Activated B cell treated with CpG ODN at 0.5 μM for 24 hours (primary cell): ENCODE measurements around the gene MYO5B. TPM values are rescaled to one million over a fixed set of nuclear protein-coding genes. Genes with fewer than 3 reads are reported as not detected.

ENCODE experiments used
- ATAC-seq: fragments of 200-7000 bp; cut with Tn5 transposase; one replicate; pipeline ENCODE4 v1.10.0; 2021; ENCODE audit warnings: low read depth, mild to moderate bottlenecking, moderate library complexity
- CTCF ChIA-PET: fragments of 350-600 bp; sonication (Branson Sonifier 250); formaldehyde crosslinking; loops from one replicate; lab custom pipeline; 2021; ENCODE audit warnings: antibody characterized with exemption; lab: Charles Lee
- POLR2A ChIA-PET: fragments of 350-600 bp; sonication (Branson Sonifier 250); formaldehyde crosslinking; loops from one replicate; lab custom pipeline; 2021; ENCODE audit warnings: antibody characterized with exemption; lab: Charles Lee
- DNase-seq: peaks from one replicate; pipeline ENCODE4 v3.0.0; 2022
- H3K27ac Mint-ChIP-seq: one replicate; pipeline ENCODE4 v1.8.0; 2020; ENCODE audit warnings: mixed read lengths
- H3K27me3 Mint-ChIP-seq: one replicate; pipeline ENCODE4 v1.8.0; 2021; ENCODE audit warnings: mixed read lengths
- H3K36me3 Mint-ChIP-seq: one replicate; pipeline ENCODE4 v1.8.0; 2021; ENCODE audit warnings: low read depth, mixed read lengths
- H3K4me1 Mint-ChIP-seq: one replicate; pipeline ENCODE4 v1.8.0; 2021; ENCODE audit warnings: mixed read lengths
- H3K4me3 Mint-ChIP-seq: one replicate; pipeline ENCODE4 v1.8.0; 2020; ENCODE audit warnings: mild to moderate bottlenecking, mixed read lengths
- H3K9me3 Mint-ChIP-seq: one replicate; pipeline ENCODE4 v1.8.0; 2020; ENCODE audit warnings: mixed read lengths
- CTCF ChIP-seq: fragments of 200-600 bp; IDR thresholded peaks from one replicate; pipeline ENCODE4 v1.8.0; 2022; ENCODE audit warnings: antibody characterized with exemption, mild to moderate bottlenecking
- intact Hi-C: fragments of 100-400 bp; cut with micrococcal nuclease; formaldehyde crosslinking; loops from one replicate; pipeline ENCODE4 v1.15.1; 2024
- total RNA-seq: library from RNA; stranded (reverse); gene quantifications from 2 replicates; pipeline ENCODE4 v1.2.3, GENCODE V29; 2022

The MYO5B gene
- total RNA-seq, 1 donor from 2014 or later = 0.49 TPM

GRCh38 chr18:49847524-49847923 lies 347.4 kb downstream of the MYO5B start:
- Mint-ChIP-seq H3K27ac (no peak overlapping the region), H3K4me3 (no peak overlapping the region), H3K27me3 (peaks cover 13% of the 10 kb centered on the region), H3K9me3 (no peaks in the 10 kb centered on the region), H3K36me3 (no peaks in the 10 kb centered on the region), H3K4me1 (no peaks in the 10 kb centered on the region)
- intact Hi-C loops = no loop called here
- CTCF ChIA-PET = no interaction called here
- POLR2A ChIA-PET = no interaction called here
- ATAC-seq (no peak), DNase-seq (no peak)
- TF ChIP-seq CTCF = no peak

GRCh38 chr18:49846718-49847470 lies 348.1 kb downstream of the MYO5B start:
- ChIA-PET CTCF (no interaction called here), POLR2A (no interaction called here)
- Mint-ChIP-seq H3K4me1 (no peaks in the 10 kb centered on the region), H3K4me3 (no peak overlapping the region), H3K27ac (no peak overlapping the region), H3K27me3 (peaks cover 13% of the 10 kb centered on the region), H3K36me3 (no peaks in the 10 kb centered on the region), H3K9me3 (no peaks in the 10 kb centered on the region)
- ATAC-seq = no peak
- intact Hi-C loops = no loop called here
- DNase-seq = no peak
- no peak for TF ChIP-seq CTCF

- ChIA-PET CTCF (no interaction called here), POLR2A (interaction anchor here (0.6 kb wide), 1 partner anchor 360 kb away, joined by 3 read pairs; no protein-coding TSS in a partner anchor)
- no peak for TF ChIP-seq CTCF
- DNase-seq = no peak
- Mint-ChIP-seq H3K9me3 (no peaks in the 10 kb centered on the region), H3K36me3 (no peaks in the 10 kb centered on the region), H3K27ac (no peak overlapping the region), H3K27me3 (peaks cover 13% of the 10 kb centered on the region), H3K4me1 (no peaks in the 10 kb centered on the region), H3K4me3 (no peak overlapping the region)
- intact Hi-C loops = no loop called here
- no peak for ATAC-seq
Measured at GRCh38 chr18:49846361-49846662, 348.6 kb downstream of the MYO5B start.

GRCh38 chr18:49845629-49846360 lies 349.2 kb downstream of the MYO5B start:
- CTCF ChIA-PET = no interaction called here

More at GRCh38 chr18:49845629-49846360, 349.2 kb downstream of the MYO5B start:
- Mint-ChIP-seq H3K4me3 (no peak overlapping the region), H3K9me3 (no peaks in the 10 kb centered on the region), H3K27ac (no peak overlapping the region), H3K27me3 (peaks cover 13% of the 10 kb centered on the region), H3K36me3 (no peaks in the 10 kb centered on the region), H3K4me1 (no peaks in the 10 kb centered on the region)
- POLR2A ChIA-PET = interaction anchor here (0.6 kb wide), 1 partner anchor 359 kb away, joined by 3 read pairs; no protein-coding TSS in a partner anchor
- no peak for DNase-seq
- TF ChIP-seq CTCF = no peak
- no peak for ATAC-seq
- intact Hi-C loops = no loop called here
